ENCODE measurements around the gene MESP1.

The MESP1 gene

DNA sequence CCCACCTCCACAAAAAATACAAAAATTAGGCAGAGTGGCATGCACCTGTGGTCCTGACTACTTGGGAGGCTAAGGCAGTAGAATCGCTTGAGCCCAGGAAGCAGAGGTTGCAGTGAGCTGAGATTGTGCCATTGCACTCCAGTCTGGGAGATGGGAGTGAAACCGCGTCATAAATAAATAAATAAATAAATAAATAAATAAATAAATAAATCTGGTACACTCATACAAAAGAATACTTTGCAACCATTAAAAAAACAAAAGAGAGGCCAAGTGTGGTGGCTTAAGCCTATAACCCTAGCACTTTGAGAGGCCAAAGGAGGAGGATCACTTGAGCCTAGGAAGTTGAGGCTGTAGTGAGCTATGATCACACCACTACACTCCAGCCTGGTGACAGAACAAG is 28.0 kb downstream of the MESP1 start:
- no peak for DNase-seq

DNA sequence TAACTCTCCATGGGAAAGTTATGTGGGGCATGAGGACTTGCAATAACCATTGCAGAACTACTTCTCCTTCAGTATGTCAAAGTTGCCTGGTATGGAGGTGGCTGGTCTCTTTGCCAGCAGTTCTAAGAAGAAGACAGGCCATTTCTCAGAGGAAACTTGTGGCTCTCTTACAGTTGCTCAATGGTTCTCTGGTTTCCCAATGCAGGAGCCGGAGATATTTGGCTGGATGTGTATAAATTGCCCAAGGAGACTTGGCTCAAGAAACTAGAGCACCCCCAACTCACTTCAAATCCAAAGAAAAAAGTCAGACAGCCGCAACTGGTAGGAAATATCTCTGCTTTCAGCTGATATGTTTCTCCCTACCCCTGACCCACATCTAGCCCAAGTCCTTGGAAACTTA is 36.3 kb downstream of the MESP1 start:
- no peak for DNase-seq

DNA sequence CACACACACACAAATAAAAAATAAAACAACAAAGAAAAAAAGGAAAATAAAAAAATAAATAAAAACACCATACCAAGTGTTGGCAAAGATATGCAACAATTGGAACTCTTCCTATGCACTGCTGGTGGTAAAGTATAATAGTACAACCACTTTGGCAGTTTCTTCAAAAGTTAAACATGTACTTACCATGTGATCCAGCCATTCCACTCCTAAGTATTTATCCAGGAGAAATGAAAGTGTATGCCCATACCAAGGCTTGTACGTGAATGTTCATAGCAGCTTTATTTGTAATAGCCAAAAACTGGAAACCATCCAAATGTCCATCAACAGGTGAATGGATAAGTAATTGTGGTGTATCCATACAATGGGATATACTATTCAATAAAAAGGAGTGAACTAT is 43.5 kb downstream of the MESP1 start:
- DNase-seq, result no peak

DNA sequence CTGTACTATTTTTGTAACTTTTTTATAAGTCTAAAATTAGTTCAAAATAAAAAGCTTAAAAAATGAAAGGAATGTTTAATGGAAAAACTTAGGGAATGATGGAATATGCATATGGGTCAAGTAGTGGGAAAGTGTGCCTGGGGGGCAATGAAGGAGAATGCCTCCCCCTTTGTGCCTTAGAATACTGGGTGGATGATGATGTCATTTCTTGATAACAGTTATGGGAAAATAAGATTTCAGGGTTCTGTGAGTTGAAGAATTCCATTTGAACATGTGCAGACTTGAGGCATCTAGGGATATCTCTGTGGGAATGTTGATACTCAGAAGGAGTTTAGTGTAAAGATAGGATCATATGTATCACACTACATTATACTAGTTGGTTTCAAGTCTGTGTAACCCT is 46.6 kb downstream of the MESP1 start:
- DNase-seq, result peak; percentile 69
